Measurements from ENCODE around the gene ZNF429. TPM values are rescaled to one million over a fixed set of nuclear protein-coding genes. Genes with fewer than 3 reads are reported as not detected.
"Not testable (repeated sequence)": the region's sequence is repeated elsewhere in the genome, so short reads cannot be mapped to it uniquely, and the experiment has no call there.

The ZNF429 gene
- total RNA-seq, 1 donor from 2014 or later: 19.3 TPM

- H3K4me1 ChIP-seq: no peaks in the 10 kb centered on the region
- DNase-seq (no peak), ATAC-seq (no peak)
- H3K27ac ChIP-seq: no peak overlapping the region
- intact Hi-C loops (cut with DNase I): no loop called here
- H3K4me3 ChIP-seq: no peak overlapping the region
- no peak for TF ChIP-seq CTCF (IDR thresholded peaks at IDR 0.05)
- H3K27me3 ChIP-seq (ENCODE audit: low read depth): no peaks in the 10 kb centered on the region
- H3K9me3 ChIP-seq: no peaks in the 10 kb centered on the region
- no peaks in the 10 kb centered on the region for H3K36me3 ChIP-seq
Observed at GRCh38 chr19:21496876-21497275, 8.5 kb upstream of the ZNF429 start.

GRCh38 chr19:21498651-21499050, 6.8 kb upstream of the ZNF429 start:
- no peak for ATAC-seq
- intact Hi-C loops (cut with DNase I): no loop called here
- Histone ChIP-seq H3K36me3 (no peaks in the 10 kb centered on the region), H3K4me3 (no peak overlapping the region), H3K9me3 (no peaks in the 10 kb centered on the region), H3K4me1 (no peaks in the 10 kb centered on the region), H3K27me3 (ENCODE audit: low read depth) (no peaks in the 10 kb centered on the region), H3K27ac (no peak overlapping the region)
- no peak for TF ChIP-seq CTCF (IDR thresholded peaks at IDR 0.05)
- DNase-seq: no peak

GRCh38 chr19:21508198-21508597, 2.8 kb downstream of the ZNF429 start:
- TF ChIP-seq CTCF (IDR thresholded peaks at IDR 0.05): no peak
- intact Hi-C loops (cut with DNase I): no loop called here
- H3K4me1 ChIP-seq: peaks cover 17% of the 10 kb centered on the region
- peaks cover 4% of the 10 kb centered on the region for H3K9me3 ChIP-seq
- no peaks in the 10 kb centered on the region for H3K36me3 ChIP-seq
- no peak for DNase-seq
- ATAC-seq: no peak
- H3K27ac ChIP-seq: no peak overlapping the region
- H3K4me3 ChIP-seq: no peak overlapping the region
- H3K27me3 ChIP-seq (ENCODE audit: low read depth): no peaks in the 10 kb centered on the region

GRCh38 chr19:21511058-21511457, 5.7 kb downstream of the ZNF429 start:
- intact Hi-C loops (cut with DNase I); H3K4me1 ChIP-seq; H3K27ac ChIP-seq; H3K36me3 ChIP-seq; ATAC-seq; DNase-seq; H3K27me3 ChIP-seq (ENCODE audit: low read depth); H3K4me3 ChIP-seq: not testable (repeated sequence)
- H3K9me3 ChIP-seq: peaks cover 17% of the 10 kb centered on the region

- H3K9me3 ChIP-seq: peaks cover 27% of the 10 kb centered on the region
- H3K27me3 ChIP-seq (ENCODE audit: low read depth); H3K36me3 ChIP-seq; ATAC-seq; H3K4me3 ChIP-seq; H3K4me1 ChIP-seq; intact Hi-C loops (cut with DNase I); H3K27ac ChIP-seq; DNase-seq: not testable (repeated sequence)
Observed at GRCh38 chr19:21512609-21513008, 7.2 kb downstream of the ZNF429 start.

GRCh38 chr19:21513651-21514050, 8.2 kb downstream of the ZNF429 start:
- Histone ChIP-seq H3K4me1 (no peaks in the 10 kb centered on the region), H3K4me3 (no peak overlapping the region), H3K27me3 (ENCODE audit: low read depth) (no peaks in the 10 kb centered on the region), H3K36me3 (peaks cover 2% of the 10 kb centered on the region), H3K27ac (no peak overlapping the region), H3K9me3 (peaks cover 36% of the 10 kb centered on the region)
- ATAC-seq (no peak), DNase-seq (no peak)
- intact Hi-C loops (cut with DNase I): no loop called here
- no peak for TF ChIP-seq CTCF (IDR thresholded peaks at IDR 0.05)

- peaks cover 75% of the 10 kb centered on the region for H3K9me3 ChIP-seq
- no peak for TF ChIP-seq CTCF (IDR thresholded peaks at IDR 0.05)
- intact Hi-C loops (cut with DNase I): no loop called here
- H3K27ac ChIP-seq: no peak overlapping the region
- no peaks in the 10 kb centered on the region for H3K27me3 ChIP-seq (ENCODE audit: low read depth)
- ATAC-seq (no peak), DNase-seq (no peak)
- no peak overlapping the region for H3K4me3 ChIP-seq
- no peaks in the 10 kb centered on the region for H3K4me1 ChIP-seq
- peaks cover 29% of the 10 kb centered on the region for H3K36me3 ChIP-seq
Observed at GRCh38 chr19:21519488-21519887, 14.1 kb downstream of the ZNF429 start.

Measured in lower lobe of right lung (tissue), 2 donors.